Muscle of leg (tissue), 11 donors: Measurements from ENCODE around the gene KCTD1. TPM values are rescaled to one million over a fixed set of nuclear protein-coding genes. Genes with fewer than 3 reads are reported as not detected.

Experiments
- DNase-seq: peaks from one replicate; pipeline ENCODE4 v3.0.0; 2013
- H3K27ac ChIP-seq: one replicate; pipeline ENCODE4 v1.5.1; 2013; ENCODE audit warnings: mild to moderate bottlenecking, low read length, control low read depth
- H3K27me3 ChIP-seq: one replicate; pipeline ENCODE4 v1.6.1; 2013; ENCODE audit warnings: low read length; ENCODE audit not compliant: control insufficient read depth, insufficient read depth
- H3K36me3 ChIP-seq: one replicate; pipeline ENCODE4 v1.6.1; 2013; ENCODE audit warnings: low read length; ENCODE audit not compliant: control insufficient read depth, insufficient read depth
- H3K4me1 ChIP-seq: one replicate; pipeline ENCODE4 v1.6.1; 2013; ENCODE audit warnings: low read length; ENCODE audit not compliant: control insufficient read depth, insufficient read depth
- H3K4me3 ChIP-seq: one replicate; pipeline ENCODE4 v1.5.1; 2013; ENCODE audit warnings: low read length, control low read depth
- H3K9me3 ChIP-seq: replicated peaks from 2 replicates; pipeline ENCODE4 v1.6.1; 2013; ENCODE audit warnings: low read depth, low read length; ENCODE audit not compliant: control insufficient read depth
- WGBS: methylation state at CpG from one replicate; pipeline ENCODE4 v1.1.5; 2013; ENCODE audit warnings: missing lambda C conversion rate; ENCODE audit not compliant: insufficient coverage; 5-methylcytosine and 5-hydroxymethylcytosine counted together
- polyA plus RNA-seq, 8 donors: library from polyadenylated mRNA; unstranded; fragments of 120-200 nt; gene quantifications; one replicate each; pipeline versions ENCODE4 v1.2.1 to v1.2.3, GENCODE V29; 2013; ENCODE audit warnings: inconsistent platforms in 1 of 8, low replicate concordance in 1 of 8; ENCODE audit not compliant: insufficient read length in 8 of 8, insufficient read depth in 1 of 8
- total RNA-seq: library from RNA; stranded (reverse); fragments of 120-200 nt; gene quantifications from one replicate; pipeline ENCODE4 v1.2.4, GENCODE V29; 2013

KCTD1 gene
- total and polyA plus RNA-seq, 9 donors: 3.4 to 14.4 (median 6.1) TPM

DNA sequence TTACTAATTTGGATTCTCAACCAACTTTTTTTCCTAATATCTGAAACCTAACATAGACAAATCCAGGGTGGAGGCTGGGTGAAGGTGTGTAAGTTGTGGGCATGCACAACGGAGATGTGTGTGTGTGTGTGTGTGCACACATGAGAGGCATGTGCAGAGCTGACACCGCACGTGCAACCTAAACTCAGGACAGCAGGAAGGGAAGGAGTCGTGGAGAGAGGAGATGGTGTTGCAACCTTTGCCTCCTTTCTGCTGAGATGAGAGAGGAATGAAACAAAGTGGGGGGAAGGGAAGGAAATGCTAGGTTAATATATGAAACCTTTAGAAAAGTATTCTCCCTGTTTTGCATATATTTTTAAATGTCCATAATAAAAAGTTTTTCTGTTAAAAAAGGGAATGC lies 64.7 kb downstream of the KCTD1 start:
- Histone ChIP-seq H3K27ac (no peak overlapping the region), H3K4me3 (no peak overlapping the region), H3K36me3 (no peaks in the 10 kb centered on the region), H3K4me1 (peaks cover 2% of the 10 kb centered on the region), H3K9me3 (no peaks in the 10 kb centered on the region), H3K27me3 (no peaks in the 10 kb centered on the region)
- 100% methylated on average over 2 of the region's 4 CpGs for WGBS
- DNase-seq: no peak

- Histone ChIP-seq H3K27ac (no peak overlapping the region), H3K9me3 (no peaks in the 10 kb centered on the region), H3K4me1 (peaks cover 2% of the 10 kb centered on the region), H3K36me3 (no peaks in the 10 kb centered on the region), H3K27me3 (no peaks in the 10 kb centered on the region), H3K4me3 (no peak overlapping the region)
- WGBS: 71% methylated on average over 2 of the region's 5 CpGs
- DNase-seq: no peak
Measured at GRCh38 chr18:26482569-26482968, 65.8 kb downstream of the KCTD1 start.

DNA sequence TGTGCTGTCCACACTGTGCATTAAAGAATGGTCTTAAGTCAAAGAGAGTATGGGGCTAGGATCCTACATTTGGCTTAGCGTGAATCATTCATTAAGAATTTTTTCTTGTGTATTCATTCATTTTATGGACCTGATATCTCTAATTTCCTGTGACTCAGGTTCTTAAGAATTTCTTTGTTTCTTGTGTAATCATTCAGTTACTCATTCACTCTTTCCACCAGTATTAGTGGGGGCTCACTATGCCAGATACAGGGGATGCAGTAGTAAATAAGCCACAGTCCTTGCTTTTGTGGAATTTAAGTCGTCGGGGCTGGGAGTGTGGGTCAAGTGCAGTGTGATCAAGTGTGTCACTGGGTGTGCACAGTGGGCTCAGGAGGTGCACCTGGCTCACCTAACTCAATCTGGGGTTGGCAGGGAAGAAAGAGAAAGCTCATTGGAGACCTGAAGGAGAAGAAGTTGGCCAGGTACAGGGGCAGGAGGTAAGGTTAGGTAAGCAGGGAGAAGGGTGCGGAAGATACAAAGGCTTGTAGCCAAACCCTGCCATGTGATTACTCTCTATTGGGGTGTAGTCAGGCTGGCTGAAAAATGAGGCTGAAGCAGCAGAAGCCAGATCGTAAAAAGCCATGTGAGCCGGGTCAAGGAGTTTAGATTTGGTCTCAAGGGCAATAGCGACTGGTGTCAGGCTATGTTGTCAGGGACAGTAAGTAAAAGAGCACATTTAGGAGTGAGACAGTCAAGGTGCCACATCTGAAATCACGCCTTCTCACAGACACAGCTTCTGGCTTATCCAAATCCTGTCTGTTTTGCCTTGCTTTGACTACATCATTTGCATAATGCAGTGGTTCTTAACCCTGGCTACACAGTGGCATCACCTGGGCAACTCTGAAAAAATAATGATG lies 67.2 kb downstream of the KCTD1 start:
- Histone ChIP-seq H3K4me1 (peaks cover 2% of the 10 kb centered on the region), H3K27ac (no peak overlapping the region), H3K36me3 (no peaks in the 10 kb centered on the region), H3K27me3 (no peaks in the 10 kb centered on the region), H3K4me3 (no peak overlapping the region), H3K9me3 (no peaks in the 10 kb centered on the region)
- no peak for DNase-seq
- WGBS: 61% methylated on average over 6 of the region's 8 CpGs

DNA sequence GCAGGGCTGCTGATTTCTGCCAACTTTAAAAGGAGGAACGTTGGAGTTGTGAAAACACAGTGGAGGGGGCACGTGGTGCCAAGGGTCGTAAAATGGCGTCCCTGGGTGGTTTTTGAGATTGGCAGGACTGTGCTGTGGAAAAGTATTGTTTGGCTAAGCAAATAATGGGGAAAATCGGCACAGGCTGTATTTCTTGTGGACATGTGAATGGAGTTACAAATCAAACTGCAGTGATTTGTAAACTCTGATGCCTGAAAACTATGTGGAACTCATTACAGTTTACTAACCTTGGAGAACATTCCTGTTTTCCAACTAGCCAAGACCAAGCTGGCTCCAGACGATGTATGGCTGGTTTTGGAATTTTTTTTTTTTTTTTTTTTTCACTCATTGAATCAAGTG lies 68.7 kb downstream of the KCTD1 start:
- Histone ChIP-seq H3K36me3 (no peaks in the 10 kb centered on the region), H3K27ac (peak overlapping the region; percentile 23), H3K27me3 (no peaks in the 10 kb centered on the region), H3K4me1 (peaks cover 2% of the 10 kb centered on the region), H3K4me3 (no peak overlapping the region), H3K9me3 (no peaks in the 10 kb centered on the region)
- 35% methylated on average over 4 of the region's 6 CpGs for WGBS
- peak; percentile 59 for DNase-seq

GRCh38 chr18:26479065-26479680 lies 69.2 kb downstream of the KCTD1 start:
- Histone ChIP-seq H3K9me3 (no peaks in the 10 kb centered on the region), H3K27ac (peak overlapping the region; percentile 23), H3K4me3 (no peak overlapping the region), H3K36me3 (no peaks in the 10 kb centered on the region), H3K27me3 (no peaks in the 10 kb centered on the region), H3K4me1 (peaks cover 2% of the 10 kb centered on the region)
- WGBS: 54% methylated on average over 24 of the region's 26 CpGs
- DNase-seq: no peak

- no CpG with 5 or more reads among the region's 4 CpGs for WGBS
- Histone ChIP-seq H3K4me1 (peaks cover 2% of the 10 kb centered on the region), H3K36me3 (no peaks in the 10 kb centered on the region), H3K27ac (no peak overlapping the region), H3K27me3 (no peaks in the 10 kb centered on the region), H3K9me3 (no peaks in the 10 kb centered on the region), H3K4me3 (no peak overlapping the region)
- DNase-seq: no peak
Measured at GRCh38 chr18:26477828-26478466, 70.4 kb downstream of the KCTD1 start.

- no peak overlapping the region for H3K4me3 ChIP-seq
- peaks cover 2% of the 10 kb centered on the region for H3K4me1 ChIP-seq
- WGBS: 83% methylated on average over 2 of the region's 8 CpGs
- no peak for DNase-seq
- H3K9me3 ChIP-seq: no peaks in the 10 kb centered on the region
- no peak overlapping the region for H3K27ac ChIP-seq
- H3K36me3 ChIP-seq: no peaks in the 10 kb centered on the region
- H3K27me3 ChIP-seq: no peaks in the 10 kb centered on the region
Measured at GRCh38 chr18:26476697-26477096, 71.7 kb downstream of the KCTD1 start.

DNA sequence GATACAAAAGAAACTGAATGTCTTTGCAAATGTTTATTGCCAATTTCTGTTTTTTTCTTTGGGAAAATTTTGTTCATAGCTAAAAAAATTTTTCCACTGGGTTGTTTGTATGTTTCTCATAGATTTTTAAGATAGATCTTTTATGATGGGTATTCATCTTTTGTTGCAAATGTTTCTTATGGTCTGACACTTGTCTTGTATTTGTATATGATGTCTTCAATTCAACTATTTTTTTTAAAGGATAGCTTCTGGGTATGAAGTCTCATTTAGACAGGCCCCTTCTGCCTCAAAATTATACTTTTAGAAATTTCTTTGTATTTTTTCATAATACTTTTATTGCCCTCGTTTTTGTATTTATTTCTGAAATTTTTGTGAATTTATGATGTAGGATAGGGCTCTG lies 73.8 kb downstream of the KCTD1 start:
- Histone ChIP-seq H3K27ac (no peak overlapping the region), H3K4me1 (peaks cover 14% of the 10 kb centered on the region), H3K36me3 (no peaks in the 10 kb centered on the region), H3K4me3 (no peak overlapping the region), H3K27me3 (no peaks in the 10 kb centered on the region), H3K9me3 (no peaks in the 10 kb centered on the region)
- WGBS: no CpG with 5 or more reads among the region's 1 CpG
- DNase-seq: no peak

- DNase-seq: peak; percentile 69
- Histone ChIP-seq H3K4me1 (peaks cover 18% of the 10 kb centered on the region), H3K9me3 (no peaks in the 10 kb centered on the region), H3K27ac (no peak overlapping the region), H3K27me3 (no peaks in the 10 kb centered on the region), H3K36me3 (no peaks in the 10 kb centered on the region), H3K4me3 (no peak overlapping the region)
- 46% methylated on average over 3 of the region's 4 CpGs for WGBS
Measured at GRCh38 chr18:26473672-26474071, 74.7 kb downstream of the KCTD1 start.

- DNase-seq: peak; percentile 27
- Histone ChIP-seq H3K27me3 (no peaks in the 10 kb centered on the region), H3K4me3 (no peak overlapping the region), H3K4me1 (peaks cover 18% of the 10 kb centered on the region), H3K36me3 (no peaks in the 10 kb centered on the region), H3K9me3 (no peaks in the 10 kb centered on the region), H3K27ac (no peak overlapping the region)
- WGBS: 85% methylated on average over 7 of the region's 9 CpGs
Measured at GRCh38 chr18:26471826-26472225, 76.5 kb downstream of the KCTD1 start.
